H9 (cell line): Measurements from ENCODE around the gene ADAMTS13. TPM values are rescaled to one million over a fixed set of nuclear protein-coding genes. Genes with fewer than 3 reads are reported as not detected.

Experiments
- DNase-seq: peaks from one replicate; pipeline ENCODE4 v3.0.0-alpha.2; 2017
- H2AFZ ChIP-seq: one replicate; pipeline ENCODE4 v1.6.1; 2013; ENCODE audit warnings: mild to moderate bottlenecking, low read length, control low read depth, moderate library complexity
- H2AK5ac ChIP-seq: 2 replicates; pipeline ENCODE4 v1.6.1; 2013; ENCODE audit warnings: low read length, control low read depth, mixed read lengths; ENCODE audit not compliant: insufficient read length
- H2BK120ac ChIP-seq: one replicate; pipeline ENCODE4 v1.6.1; 2013; ENCODE audit warnings: low read depth, mild to moderate bottlenecking, low read length, control low read depth, inconsistent platforms; ENCODE audit not compliant: poor library complexity, severe bottlenecking
- H2BK12ac ChIP-seq: 2 replicates; pipeline ENCODE4 v1.6.1; 2013; ENCODE audit warnings: low read length, control low read depth, mixed read lengths, low read depth; ENCODE audit not compliant: insufficient read length
- H2BK15ac ChIP-seq: 2 replicates; pipeline ENCODE4 v1.6.1; 2013; ENCODE audit warnings: low read depth, low read length, control low read depth
- H2BK20ac ChIP-seq: one replicate; pipeline ENCODE4 v1.6.1; 2013; ENCODE audit warnings: low read depth, mild to moderate bottlenecking, low read length, control low read depth, inconsistent platforms; ENCODE audit not compliant: poor library complexity, severe bottlenecking
- H2BK5ac ChIP-seq: 2 replicates; pipeline ENCODE4 v1.6.1; 2013; ENCODE audit warnings: low read length, control low read depth, mixed read lengths; ENCODE audit not compliant: insufficient read length
- H3K14ac ChIP-seq: 2 replicates; pipeline ENCODE4 v1.6.1; 2013; ENCODE audit warnings: low read length, control low read depth; ENCODE audit not compliant: insufficient read depth
- H3K18ac ChIP-seq: 2 replicates; pipeline ENCODE4 v1.6.1; 2013; ENCODE audit warnings: low read depth, mild to moderate bottlenecking, mixed read lengths, low read length, control low read depth; ENCODE audit not compliant: insufficient read length
- H3K23ac ChIP-seq: 2 replicates; pipeline ENCODE4 v1.6.1; 2013; ENCODE audit warnings: low read length, control low read depth, mixed read lengths, low read depth; ENCODE audit not compliant: insufficient read length
- H3K23me2 ChIP-seq: 2 replicates; pipeline ENCODE4 v1.6.1; 2013; ENCODE audit warnings: low read depth, mild to moderate bottlenecking, mixed read lengths, low read length, control low read depth; ENCODE audit not compliant: insufficient read length, poor library complexity, severe bottlenecking
- H3K27ac ChIP-seq: 2 replicates; pipeline ENCODE4 v1.5.1; 2013; ENCODE audit warnings: low read length, control low read depth, mixed read lengths, low read depth; ENCODE audit not compliant: insufficient read length
- H3K27me3 ChIP-seq: 2 replicates; pipeline ENCODE4 v1.6.1; 2013; ENCODE audit warnings: low read length, control low read depth, inconsistent platforms; ENCODE audit not compliant: insufficient read depth
- H3K4ac ChIP-seq: 2 replicates; pipeline ENCODE4 v1.6.1; 2013; ENCODE audit warnings: low read depth, mild to moderate bottlenecking, control low read depth, inconsistent platforms, low read length, moderate library complexity
- H3K4me1 ChIP-seq: 2 replicates; pipeline ENCODE4 v1.6.1; 2013; ENCODE audit warnings: low read length, control low read depth, inconsistent platforms; ENCODE audit not compliant: insufficient read depth
- H3K4me2 ChIP-seq: 2 replicates; pipeline ENCODE4 v1.6.1; 2013; ENCODE audit warnings: low read length, control low read depth, mixed read lengths; ENCODE audit not compliant: insufficient read length, insufficient read depth
- H3K56ac ChIP-seq: 2 replicates; pipeline ENCODE4 v1.6.1; 2013; ENCODE audit warnings: low read depth, mild to moderate bottlenecking, mixed read lengths, low read length, control low read depth; ENCODE audit not compliant: insufficient read length
- H3K79me1 ChIP-seq: 2 replicates; pipeline ENCODE4 v1.6.1; 2013; ENCODE audit warnings: low read depth, mild to moderate bottlenecking, moderate library complexity, low read length, control low read depth, inconsistent platforms; ENCODE audit not compliant: insufficient read depth, poor library complexity, severe bottlenecking
- H3K79me2 ChIP-seq: 2 replicates; pipeline ENCODE4 v1.6.1; 2013; ENCODE audit warnings: low read length, control low read depth, inconsistent platforms; ENCODE audit not compliant: insufficient read depth
- H3K9ac ChIP-seq: 2 replicates; pipeline ENCODE4 v1.6.1; 2013; ENCODE audit warnings: low read length, control low read depth, mixed read lengths; ENCODE audit not compliant: insufficient read length; ENCODE audit errors: extremely low read depth
- H3K9me3 ChIP-seq: one replicate; pipeline ENCODE4 v1.6.1; 2013; ENCODE audit warnings: low read depth, low read length, inconsistent platforms; ENCODE audit not compliant: control insufficient read depth
- H3T11ph ChIP-seq: one replicate; pipeline ENCODE4 v1.6.1; 2013; ENCODE audit warnings: mild to moderate bottlenecking, low read length, control low read depth, inconsistent platforms
- H4K20me1 ChIP-seq: one replicate; pipeline ENCODE4 v1.6.1; 2013; ENCODE audit not compliant: control insufficient read depth, insufficient read length, insufficient read depth
- H4K5ac ChIP-seq: 2 replicates; pipeline ENCODE4 v1.6.1; 2013; ENCODE audit warnings: low read depth, mild to moderate bottlenecking, mixed read lengths, low read length, control low read depth; ENCODE audit not compliant: insufficient read length
- H4K8ac ChIP-seq: replicated peaks from 2 replicates; pipeline ENCODE4 v1.6.1; 2013; ENCODE audit warnings: low read length, control low read depth, mixed read lengths, low read depth; ENCODE audit not compliant: insufficient read length
- H4K91ac ChIP-seq: 2 replicates; pipeline ENCODE4 v1.6.1; 2013; ENCODE audit warnings: low read depth, mild to moderate bottlenecking, moderate library complexity, mixed read lengths, low read length, control low read depth; ENCODE audit not compliant: insufficient read length
- H3K27ac Mint-ChIP-seq, 3 experiments: 2 replicates in 2 of 3; 3 replicates in 1 of 3; pipeline ENCODE4 v1.8.0; 2020 to 2021; ENCODE audit warnings: mixed read lengths in 3 of 3, mild to moderate bottlenecking in 1 of 3, moderate library complexity in 1 of 3
- H3K27me3 Mint-ChIP-seq: 2 replicates; pipeline ENCODE4 v1.8.0; 2021; ENCODE audit warnings: low read depth, mild to moderate bottlenecking, moderate library complexity, mixed read lengths
- H3K36me3 Mint-ChIP-seq, 3 experiments: 2 replicates in 2 of 3; 3 replicates in 1 of 3; pipeline ENCODE4 v1.8.0; 2020 to 2021; ENCODE audit warnings: low read depth in 3 of 3, mixed read lengths in 3 of 3; ENCODE audit not compliant: insufficient read depth in 1 of 3
- H3K4me1 Mint-ChIP-seq, 2 experiments: 2 replicates each; pipeline ENCODE4 v1.8.0; 2020; ENCODE audit warnings: mixed read lengths in 2 of 2
- H3K4me3 Mint-ChIP-seq, 2 experiments: 2 replicates in 1 of 2; 3 replicates in 1 of 2; pipeline ENCODE4 v1.8.0; 2020 to 2021; ENCODE audit warnings: mild to moderate bottlenecking in 2 of 2, mixed read lengths in 2 of 2, moderate library complexity in 1 of 2
- H3K9me3 Mint-ChIP-seq, 2 experiments: 2 replicates in 1 of 2; 3 replicates in 1 of 2; pipeline ENCODE4 v1.8.0; 2020; ENCODE audit warnings: mild to moderate bottlenecking in 2 of 2, mixed read lengths in 2 of 2, moderate library complexity in 1 of 2
- WGBS: extraction: QIAGEN DNeasy Blood & Tissue Kit; methylation state at CpG from one replicate; pipeline ENCODE4 v1.1.7; 2013; ENCODE audit warnings: missing lambda C conversion rate, low lambda C conversion rate, mixed read lengths; ENCODE audit not compliant: insufficient read length; ENCODE audit errors: extremely low coverage; 5-methylcytosine and 5-hydroxymethylcytosine counted together
- total RNA-seq: library from RNA; stranded (reverse); gene quantifications from 2 replicates; pipeline ENCODE4 v1.2.1, GENCODE V29; 2021
- TF ChIP-seq, protein P1 (sequence below): fragments of 200-600 bp; sonication (generic); conservative IDR thresholded peaks from 3 replicates; pipeline ENCODE4 v1.8.0; 2021; ENCODE audit warnings: antibody characterized with exemption, mild to moderate bottlenecking

The ADAMTS13 gene
- total RNA-seq, 1 experiment from 2014 or later: 8.8 TPM

DNA sequence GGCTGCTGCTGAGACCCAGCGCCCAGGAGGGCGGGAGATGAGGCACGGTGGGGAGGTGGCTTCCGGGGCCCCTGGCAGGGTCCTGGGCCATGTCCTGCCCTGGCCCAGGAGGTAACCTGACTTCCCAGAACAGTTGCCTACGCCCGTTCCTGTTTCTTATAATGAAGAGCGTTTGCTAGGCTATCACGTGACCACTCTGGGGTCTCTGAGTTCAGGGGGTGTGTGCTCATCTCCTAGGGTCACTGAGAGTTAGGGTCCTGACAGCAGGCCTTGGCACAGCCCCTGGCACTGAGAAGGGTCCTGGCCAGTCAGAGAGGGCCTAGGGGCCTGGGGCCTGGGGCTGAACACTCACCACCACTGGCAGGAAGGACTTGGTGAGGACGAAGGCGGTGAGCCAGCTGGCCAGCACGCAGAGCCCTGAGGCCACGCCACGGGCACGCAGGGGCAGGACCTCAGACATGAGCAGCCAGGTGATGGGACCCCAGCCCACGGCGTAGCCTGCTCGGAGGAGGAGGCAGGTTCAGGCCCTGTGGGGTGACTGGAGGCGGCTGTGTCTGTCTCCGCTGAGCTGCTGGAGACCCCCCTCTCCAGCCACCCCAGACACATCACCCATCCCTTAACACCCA lies 50.7 kb downstream of the ADAMTS13 start:
- Histone ChIP-seq H3K4ac (no peak overlapping the region), H3K56ac (no peak overlapping the region), H4K8ac (no peak overlapping the region), H3K18ac (no peak overlapping the region), H3K23ac (no peak overlapping the region), H2BK5ac (no peak overlapping the region), H3K27me3 (no peaks in the 10 kb centered on the region), H2BK120ac (no peak overlapping the region), H4K91ac (no peak overlapping the region), H3K4me1 (0 out of 2 replicates have a peak, but pooled peaks cover 2% of the 10 kb centered on the region), H2BK12ac (no peak overlapping the region), H3K27ac (no peak overlapping the region), H3K79me2 (no peaks in the 10 kb centered on the region; the same call in 1 of the 2 replicates), H3K14ac (no peak overlapping the region), H3T11ph (no peak overlapping the region), H4K5ac (no peak overlapping the region), H3K23me2 (no peaks in the 10 kb centered on the region), H3K79me1 (no peaks in the 10 kb centered on the region), H3K9ac (no peak overlapping the region), H3K9me3 (no peaks in the 10 kb centered on the region), H3K4me2 (no peak overlapping the region), H2AK5ac (no peak overlapping the region), H2BK20ac (no peak overlapping the region), H2AFZ (no peak overlapping the region), H2BK15ac (no peak overlapping the region), H4K20me1 (no peaks in the 10 kb centered on the region)
- peaks cover 11 to 20% (median 12%) of the 10 kb centered on the region in 3 experiments; a peak in 6 of 7 replicates for H3K36me3 Mint-ChIP-seq
- H3K9me3 Mint-ChIP-seq: no peaks in the 10 kb centered on the region
- no peaks in the 10 kb centered on the region for H3K27me3 Mint-ChIP-seq
- no peak for DNase-seq
- H3K4me3 Mint-ChIP-seq: no peak overlapping the region
- TF ChIP-seq, protein P1, sequence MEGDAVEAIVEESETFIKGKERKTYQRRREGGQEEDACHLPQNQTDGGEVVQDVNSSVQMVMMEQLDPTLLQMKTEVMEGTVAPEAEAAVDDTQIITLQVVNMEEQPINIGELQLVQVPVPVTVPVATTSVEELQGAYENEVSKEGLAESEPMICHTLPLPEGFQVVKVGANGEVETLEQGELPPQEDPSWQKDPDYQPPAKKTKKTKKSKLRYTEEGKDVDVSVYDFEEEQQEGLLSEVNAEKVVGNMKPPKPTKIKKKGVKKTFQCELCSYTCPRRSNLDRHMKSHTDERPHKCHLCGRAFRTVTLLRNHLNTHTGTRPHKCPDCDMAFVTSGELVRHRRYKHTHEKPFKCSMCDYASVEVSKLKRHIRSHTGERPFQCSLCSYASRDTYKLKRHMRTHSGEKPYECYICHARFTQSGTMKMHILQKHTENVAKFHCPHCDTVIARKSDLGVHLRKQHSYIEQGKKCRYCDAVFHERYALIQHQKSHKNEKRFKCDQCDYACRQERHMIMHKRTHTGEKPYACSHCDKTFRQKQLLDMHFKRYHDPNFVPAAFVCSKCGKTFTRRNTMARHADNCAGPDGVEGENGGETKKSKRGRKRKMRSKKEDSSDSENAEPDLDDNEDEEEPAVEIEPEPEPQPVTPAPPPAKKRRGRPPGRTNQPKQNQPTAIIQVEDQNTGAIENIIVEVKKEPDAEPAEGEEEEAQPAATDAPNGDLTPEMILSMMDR: no peak
- peaks cover 2 to 4% of the 10 kb centered on the region in 2 experiments for H3K4me1 Mint-ChIP-seq
- no peak overlapping the region; a peak in 1 of 7 replicates for H3K27ac Mint-ChIP-seq
- WGBS: no CpG with 5 or more reads among the region's 19 CpGs
